Stimulated activated CD4-positive, alpha-beta T cell treated with anti-CD3 and anti-CD28 coated beads, Interleukin-15, amount 100 ng/mL, for 1 hour (primary cell): Measurements from ENCODE around the gene PALB2.

Experiments used
- DNase-seq, 2 donors: peaks; one replicate each; pipeline ENCODE4 v3.0.0-alpha.2; 2020; ENCODE audit warnings: low read depth in 1 of 2, low spot score in 1 of 2

PALB2 gene

DNA sequence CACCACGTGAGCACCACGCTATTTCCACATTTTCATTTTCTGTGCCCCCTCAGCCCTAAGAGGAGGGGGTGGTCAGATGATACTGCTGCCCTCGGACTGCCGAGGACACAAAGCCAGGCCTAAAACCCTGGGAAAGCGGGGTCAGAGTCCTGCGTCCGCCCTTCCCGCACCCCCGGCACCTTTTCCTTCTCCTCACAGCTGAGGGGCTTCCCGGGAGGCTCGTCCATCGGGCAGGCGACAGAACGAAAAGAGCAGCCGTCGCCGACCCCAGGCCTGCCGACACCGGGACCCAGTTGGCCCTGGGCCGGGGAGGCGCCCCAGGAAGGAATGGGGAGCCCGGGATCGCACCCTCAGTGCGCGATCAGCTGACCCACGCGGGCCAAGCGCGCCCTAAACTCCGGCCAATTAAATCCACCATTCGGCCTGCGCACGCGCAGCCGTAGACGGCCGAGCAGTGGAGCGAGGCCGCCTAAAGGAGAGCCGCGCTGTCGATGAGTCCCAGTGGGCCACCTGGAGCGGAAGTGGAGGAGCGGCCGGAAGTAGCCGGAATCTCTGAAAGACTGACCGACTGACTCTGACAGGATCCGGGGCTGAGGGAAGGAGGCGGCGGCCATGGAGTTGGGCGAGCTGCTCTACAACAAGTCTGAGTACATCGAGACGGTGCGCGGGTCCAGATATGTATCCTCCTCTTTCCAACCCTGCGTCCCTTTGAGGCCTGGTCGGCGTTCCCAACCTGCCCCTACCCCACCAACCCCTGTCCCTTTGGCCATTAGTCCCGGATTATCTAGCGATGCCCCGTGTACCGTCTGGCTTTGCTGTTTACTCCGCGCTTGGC is at the start of gene PALB2, which contains the start of gene DCTN5:
Gene PALB2, minus strand, starts transcription at position 380 of the 835 bp plus-strand sequence. Its CDS starts 153 bp downstream, at position 227.
Gene DCTN5, plus strand, starts transcription at position 536 of the 835 bp plus-strand sequence. Its CDS starts 77 bp downstream, at position 613.
- peak; percentile 66 to 74 for DNase-seq

DNA sequence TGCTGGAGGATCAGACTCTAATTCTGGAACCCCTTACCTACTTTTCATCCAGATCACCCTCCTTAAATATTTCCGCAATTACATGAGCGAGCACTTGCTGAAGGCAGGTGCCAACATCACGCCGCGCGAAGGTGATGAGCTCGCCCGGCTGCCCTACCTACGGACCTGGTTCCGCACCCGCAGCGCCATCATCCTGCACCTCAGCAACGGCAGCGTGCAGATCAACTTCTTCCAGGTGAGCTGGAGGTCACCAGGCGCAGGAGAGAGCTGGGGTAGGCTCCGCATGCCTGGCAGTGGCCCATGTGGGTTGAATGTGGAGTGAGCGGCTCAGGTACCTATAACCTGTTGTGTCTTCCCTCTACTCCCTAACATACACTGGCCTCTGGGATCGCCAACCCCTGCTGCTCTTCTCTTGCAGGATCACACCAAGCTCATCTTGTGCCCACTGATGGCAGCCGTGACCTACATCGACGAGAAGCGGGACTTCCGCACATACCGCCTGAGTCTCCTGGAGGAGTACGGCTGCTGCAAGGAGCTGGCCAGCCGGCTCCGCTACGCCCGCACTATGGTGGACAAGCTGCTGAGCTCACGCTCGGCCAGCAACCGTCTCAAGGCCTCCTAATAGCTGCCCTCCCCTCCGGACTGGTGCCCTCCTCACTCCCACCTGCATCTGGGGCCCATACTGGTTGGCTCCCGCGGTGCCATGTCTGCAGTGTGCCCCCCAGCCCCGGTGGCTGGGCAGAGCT is 48.5 kb upstream of the PALB2 start:
- DNase-seq = no peak

DNA sequence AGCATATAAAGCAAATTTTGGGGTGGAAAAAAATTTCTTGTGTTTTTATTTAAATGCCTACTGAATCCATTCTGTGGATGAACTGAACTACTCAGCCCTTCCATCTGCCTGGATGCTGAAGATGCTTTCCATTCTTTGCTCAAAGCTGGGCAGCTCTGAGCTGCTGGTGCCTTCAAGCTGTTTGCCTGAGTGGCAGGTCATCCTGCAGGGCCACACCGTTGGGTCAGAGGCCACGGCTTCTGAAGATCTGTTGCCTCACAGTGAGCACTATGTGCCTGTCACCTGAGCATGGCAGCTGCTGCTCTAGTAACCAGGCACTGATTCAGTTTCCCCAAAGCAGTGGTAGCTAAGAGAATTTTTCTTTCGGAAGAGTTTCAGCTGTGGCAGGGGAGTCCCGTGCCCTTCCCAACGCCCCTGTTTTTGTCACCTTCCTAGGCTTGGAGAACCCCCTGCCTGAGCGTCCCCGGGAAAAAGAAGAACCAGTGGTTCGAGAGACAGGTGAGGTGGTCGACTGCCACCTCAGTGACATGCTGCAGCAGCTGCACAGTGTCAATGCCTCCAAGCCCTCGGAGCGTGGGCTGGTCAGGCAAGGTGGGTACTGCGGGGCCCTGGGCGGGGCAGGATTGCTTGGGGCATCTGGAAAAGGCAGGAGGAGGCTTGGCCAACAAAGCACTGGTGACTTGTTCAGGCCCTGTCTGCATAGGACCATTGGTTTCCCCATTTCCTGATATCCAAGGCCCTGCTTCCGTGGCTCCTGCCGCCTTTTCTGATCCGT is 46.1 kb upstream of the PALB2 start:
- DNase-seq = no peak

DNA sequence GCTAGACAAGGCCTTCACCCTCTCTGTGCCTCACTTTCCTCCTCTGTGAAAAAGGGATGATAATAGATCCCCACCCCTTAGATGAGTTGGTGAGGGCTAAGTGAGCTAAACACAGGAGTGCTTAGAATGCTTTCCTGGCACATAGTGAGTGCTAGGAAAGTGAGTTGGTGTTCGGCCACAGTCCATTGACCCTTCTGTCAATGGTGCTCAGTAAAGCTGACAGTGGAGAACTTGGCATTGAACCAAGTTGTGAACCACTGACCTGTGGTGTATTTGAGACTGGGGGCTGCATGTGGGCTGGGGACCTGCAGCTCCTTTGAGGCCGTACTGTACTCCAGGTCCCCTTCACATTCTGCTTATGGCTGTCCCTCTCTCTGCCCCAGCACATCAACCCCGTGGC is 42.4 kb upstream of the PALB2 start:
- DNase-seq = no peak

DNA sequence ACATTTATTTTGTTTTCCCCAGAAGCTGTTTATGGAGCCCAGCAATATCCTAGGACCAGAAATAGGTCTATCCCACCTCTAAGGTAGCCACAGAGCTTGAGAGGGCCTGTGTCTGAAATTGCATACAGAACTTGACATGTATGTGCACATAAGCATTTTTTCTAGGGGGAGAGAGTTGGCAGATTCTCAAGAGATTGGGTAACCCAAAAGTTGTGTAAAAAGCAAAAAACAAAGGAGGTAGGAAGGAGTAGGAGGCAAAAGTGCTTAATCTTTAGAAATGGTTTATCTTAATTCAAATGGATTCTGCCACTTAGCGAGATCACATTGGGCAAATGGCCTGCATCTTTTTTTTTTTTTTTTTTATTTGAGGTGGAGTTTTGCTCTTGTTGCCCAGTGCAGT is 41.1 kb upstream of the PALB2 start:
- DNase-seq = no peak

DNA sequence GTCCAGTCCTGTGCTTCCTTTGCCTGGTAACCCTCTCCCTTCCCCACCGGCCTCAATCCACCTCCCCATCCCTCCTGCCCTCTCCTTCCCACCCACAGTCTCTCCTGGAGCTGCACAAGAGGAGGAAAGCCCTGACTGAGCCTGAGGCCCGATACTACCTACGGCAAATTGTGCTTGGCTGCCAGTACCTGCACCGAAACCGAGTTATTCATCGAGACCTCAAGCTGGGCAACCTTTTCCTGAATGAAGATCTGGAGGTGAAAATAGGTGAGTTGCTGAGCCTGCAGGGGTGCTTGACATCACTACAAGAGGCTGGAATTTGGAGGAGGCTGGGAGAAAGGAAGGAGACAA is 38.9 kb upstream of the PALB2 start:
- no peak for DNase-seq

DNA sequence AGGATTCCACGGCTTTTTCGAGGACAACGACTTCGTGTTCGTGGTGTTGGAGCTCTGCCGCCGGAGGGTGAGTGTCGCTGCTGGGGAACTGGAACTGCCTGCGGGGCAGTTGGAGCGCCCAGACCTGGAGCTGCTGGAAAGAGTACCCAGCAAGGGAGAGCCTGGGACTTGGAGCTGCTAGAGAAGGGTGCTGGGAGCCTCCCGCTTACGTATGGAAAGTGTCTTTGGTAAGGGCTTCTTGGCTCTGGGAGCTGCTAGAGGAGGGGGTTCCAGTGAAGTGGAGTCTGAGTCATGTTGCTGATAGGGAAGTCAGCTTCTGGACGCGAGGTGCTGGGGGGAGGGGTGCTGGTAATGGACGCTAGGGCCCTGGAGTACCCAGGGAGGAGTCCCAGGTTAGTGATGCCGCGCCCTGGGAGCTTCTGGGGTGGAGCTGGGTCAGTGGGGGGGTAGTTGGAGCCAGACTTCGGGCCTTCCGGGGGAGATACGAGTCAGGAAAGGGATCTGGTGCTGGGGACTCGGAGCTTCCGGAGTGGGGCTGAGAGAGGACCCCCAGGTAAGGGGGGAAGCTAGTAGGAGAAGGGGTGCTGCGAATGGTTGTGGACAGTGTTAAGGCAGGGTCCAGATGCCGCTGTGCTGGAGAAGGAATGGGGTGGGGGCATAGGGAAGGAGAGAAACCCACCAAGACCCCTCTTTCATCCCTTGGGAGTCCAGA is 38.3 kb upstream of the PALB2 start:
- DNase-seq = no peak

DNA sequence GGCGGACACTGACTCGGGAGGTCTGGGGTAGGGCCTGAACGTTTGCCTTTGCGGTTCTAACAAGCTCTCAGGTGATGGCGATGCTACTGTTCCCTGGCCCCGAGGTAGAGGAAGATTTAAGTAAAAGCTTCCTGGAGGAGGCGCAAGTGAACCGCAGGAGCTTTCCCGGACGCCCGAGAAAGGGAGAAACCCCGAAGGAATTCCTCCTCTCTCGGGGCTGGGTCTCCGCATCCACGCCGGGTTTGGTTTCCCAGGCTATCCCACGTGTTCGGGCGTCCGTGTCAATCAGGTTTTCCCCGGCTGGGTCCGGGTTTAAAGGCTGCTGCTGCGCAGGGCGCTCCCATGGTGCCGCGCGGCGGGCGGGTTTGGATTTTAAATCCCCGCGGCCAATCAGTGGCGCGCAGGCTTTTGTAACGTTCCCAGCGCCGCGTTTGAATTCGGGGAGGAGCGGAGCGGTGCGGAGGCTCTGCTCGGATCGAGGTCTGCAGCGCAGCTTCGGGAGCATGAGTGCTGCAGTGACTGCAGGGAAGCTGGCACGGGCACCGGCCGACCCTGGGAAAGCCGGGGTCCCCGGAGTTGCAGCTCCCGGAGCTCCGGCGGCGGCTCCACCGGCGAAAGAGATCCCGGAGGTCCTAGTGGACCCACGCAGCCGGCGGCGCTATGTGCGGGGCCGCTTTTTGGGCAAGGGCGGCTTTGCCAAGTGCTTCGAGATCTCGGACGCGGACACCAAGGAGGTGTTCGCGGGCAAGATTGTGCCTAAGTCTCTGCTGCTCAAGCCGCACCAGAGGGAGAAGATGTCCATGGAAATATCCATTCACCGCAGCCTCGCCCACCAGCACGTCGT is 37.5 kb upstream of the PALB2 start, which contains the start of gene PLK1:
Gene PLK1, plus strand, starts transcription at position 460 of the 844 bp plus-strand sequence. Its CDS starts 44 bp downstream, at position 504.
- DNase-seq = peak; percentile 32 to 69

DNA sequence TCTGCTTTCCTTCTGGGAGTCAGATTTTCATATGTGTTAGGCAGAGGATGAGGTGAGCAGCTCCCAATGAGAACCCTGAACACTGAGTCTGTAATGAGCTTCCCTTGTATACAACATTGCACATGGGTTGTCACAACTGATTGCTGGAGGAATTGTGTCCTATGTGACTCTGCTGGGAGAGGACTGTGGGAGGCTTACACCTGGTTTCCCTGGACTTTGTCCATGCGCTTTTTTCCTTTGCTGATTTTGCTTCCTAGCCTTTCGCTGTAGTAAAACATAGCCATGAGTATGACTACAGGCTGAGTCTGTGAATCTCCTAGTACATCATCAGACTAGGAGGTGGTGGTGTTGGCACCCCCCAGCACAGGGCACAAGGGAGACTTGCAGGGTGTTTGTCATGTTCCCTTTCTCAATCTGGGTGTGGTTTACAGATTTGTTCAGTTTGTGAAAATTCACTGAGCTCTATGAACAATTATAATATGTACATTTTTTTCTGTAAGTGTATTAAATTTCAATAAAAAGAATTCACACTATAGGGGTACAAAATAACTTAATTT is 35.9 kb upstream of the PALB2 start:
- no peak for DNase-seq

DNA sequence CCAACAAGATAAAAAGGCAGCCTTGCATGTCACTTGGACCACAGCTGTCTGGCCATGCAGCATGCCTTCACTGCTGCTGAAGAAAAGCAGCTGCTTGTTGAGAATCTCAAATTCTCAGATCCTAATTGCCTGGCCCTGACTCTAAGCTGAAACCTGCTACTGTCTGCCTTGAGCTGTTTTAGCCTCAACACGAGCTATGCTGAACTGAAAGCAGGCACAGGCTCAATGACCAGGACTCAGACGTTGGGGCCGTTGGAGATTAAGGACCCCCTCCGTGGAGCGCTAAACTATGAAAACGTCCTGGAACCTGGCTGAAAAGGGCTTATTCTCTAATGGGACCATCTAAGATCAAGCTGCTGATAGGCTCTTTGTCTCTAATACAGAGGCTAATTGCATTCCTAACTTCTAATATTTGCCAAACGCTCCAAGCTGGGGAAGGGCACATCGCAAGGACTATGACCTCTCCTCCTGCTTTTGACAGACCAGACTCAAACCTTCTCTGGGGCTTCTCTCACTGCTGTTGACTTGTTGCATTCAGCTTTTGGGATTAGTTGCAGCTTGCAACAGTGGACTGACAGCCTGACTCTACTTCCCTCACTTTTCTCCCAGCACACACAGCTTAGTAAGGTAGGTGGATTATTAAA is 33.0 kb upstream of the PALB2 start:
- no peak for DNase-seq

DNA sequence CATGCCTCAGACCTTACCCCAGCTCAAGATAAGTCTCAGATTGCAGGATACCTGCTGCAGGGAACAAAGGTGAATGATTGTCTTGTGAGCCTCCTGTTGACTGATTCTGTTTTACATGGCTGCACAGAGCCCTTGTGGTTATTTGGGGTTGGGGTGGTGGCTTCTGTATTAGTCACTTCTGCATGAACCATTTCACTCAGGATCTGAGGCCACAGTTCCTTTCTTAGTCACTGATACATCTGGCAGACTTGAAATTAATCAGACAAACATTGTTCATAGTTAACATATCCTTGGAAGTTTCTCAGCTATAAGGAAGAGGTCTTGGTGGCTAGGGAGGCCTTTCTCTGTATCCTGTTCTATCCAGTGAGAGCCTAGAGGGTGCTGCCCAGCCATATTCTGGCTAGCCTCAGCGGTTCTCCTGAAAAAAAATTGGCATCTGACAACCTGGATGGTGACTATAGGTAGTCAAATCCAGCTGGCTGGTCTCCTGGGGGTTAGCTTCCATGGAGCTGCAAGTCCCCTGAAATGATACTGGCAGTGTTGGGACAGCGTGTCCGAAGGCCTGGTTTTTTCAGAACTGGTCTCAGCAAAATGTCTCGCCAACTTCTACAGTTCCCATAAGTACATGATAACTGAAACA is 29.1 kb upstream of the PALB2 start:
- no peak for DNase-seq

DNA sequence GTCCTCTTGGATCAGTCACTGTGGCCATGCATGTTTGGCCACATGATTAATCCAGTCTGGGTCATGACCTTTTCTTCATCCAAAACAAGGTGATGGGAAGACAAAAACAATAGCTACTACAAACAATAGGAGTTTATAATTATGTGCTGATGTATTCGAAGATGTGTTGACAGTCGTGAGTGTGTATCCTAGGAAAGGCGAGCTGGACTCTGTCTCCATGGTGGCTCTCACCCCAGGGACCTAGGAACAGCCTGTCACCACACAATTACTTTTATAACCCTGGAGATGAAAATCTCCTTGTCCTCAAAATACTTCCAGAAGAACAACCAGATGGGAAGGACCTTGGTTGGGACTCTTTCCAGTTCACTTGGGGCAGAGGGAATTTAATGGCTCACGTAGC is 27.8 kb upstream of the PALB2 start:
- no peak for DNase-seq

DNA sequence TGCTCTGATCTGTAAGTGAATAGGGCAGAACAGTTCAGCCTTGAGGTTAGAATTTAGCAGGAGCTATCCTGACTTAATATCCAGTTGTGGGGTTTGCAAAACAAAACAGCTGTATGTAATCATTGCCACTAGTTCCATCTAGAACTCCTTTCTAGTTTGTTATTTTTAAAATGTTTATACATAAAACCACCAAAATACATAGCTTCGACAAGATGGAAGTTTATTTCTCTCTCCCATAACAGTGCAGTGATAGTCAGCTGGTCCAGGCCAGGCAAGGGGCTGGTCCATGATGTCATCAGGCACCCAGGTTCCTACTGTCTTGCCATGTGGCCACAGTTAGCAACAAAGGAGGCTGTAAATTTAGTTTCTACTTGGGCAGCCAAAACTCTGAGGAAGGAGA is 27.1 kb upstream of the PALB2 start:
- no peak for DNase-seq

DNA sequence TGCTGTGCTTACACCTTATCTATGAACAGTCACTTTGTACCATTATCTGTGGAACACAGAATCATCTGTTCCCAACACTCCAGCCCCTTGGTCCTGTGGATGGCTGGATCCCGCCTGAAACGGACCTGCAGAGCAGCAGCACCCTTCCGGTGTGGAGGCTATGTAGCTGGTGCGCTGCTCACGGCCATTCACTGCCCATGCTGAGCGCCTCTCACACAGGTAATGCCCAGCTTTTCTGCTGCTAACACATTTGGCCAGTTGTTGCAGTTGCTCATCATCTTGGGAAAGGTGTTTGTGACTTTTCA is 26.2 kb upstream of the PALB2 start:
- no peak for DNase-seq

DNA sequence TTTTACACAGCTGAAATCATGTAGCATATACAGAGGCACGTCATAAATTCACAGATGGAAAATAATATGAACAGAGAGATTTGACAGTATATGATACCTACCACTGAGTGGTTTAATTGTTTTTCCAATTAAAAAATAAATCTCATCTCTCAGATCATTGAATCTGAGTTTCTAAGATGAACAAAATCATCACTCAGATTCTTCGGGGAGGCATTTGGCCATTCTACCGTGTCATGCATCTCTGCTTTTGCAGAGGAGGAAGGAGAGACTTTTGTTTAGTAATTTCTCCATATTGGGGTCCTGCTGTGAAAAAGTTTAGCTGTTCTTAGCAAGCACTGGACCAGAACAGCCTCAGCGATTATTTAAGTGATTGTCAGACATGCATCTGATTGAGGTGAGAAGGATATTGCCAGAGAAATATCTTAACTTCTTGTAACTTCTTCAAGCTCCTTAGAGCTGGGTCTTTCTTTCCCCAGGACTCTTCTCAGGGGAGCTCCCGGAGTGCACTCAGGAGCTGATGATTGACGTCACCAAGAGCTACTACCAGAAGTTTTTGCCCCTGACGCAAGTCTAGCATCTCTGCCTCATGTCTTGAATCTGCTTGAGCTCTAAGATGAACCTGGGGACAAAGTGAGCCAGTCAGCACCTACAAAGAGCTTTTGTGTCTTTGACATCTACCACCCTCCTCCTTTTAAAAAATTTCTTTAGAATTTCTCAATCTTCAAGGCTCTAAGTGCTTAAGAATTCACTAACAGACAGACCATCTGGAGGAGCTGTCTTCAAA is 25.7 kb upstream of the PALB2 start:
- no peak for DNase-seq

DNA sequence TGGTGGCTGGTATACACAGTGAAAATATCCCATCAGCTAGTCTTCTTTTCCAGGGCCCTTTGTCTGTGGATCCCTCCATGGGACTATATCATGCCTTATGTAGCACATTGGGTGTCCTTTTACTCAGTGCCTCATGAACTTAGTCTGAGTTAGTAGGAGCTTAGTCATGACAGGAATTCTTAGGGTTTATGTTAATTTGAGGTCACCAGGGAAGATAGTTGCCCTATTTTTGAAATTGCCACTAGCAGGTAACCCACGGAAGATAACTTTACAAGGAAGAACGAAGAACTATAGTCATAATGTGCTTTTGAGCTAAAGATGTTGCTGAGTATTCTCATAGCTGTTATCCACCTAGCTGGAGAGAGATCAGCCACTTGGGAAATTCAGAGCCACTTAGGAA is 22.8 kb upstream of the PALB2 start:
- DNase-seq = no peak

DNA sequence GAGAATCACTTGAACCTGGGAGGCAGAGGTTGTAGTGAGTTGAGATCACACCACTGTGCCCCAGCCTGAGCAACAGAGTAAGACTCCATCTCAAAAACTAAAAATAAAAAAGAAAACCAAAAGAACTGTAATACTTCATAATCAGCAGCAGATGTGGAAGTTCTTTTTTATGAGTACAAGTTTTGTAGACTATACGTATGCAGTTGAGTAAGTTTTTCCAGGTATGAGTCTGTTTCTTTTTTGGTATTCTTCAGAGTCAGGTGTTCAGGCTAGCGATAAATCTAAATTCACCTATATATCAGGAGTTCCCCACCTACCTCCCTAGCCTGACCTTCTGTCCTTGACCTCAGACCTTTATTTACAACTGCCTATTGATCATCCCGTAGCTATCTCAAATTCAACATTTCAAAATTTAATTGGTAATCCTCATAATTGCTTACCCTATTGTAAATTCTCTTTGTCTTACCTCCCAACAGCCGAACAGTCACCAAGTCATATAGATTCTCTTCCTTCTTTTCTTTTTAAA is 10.9 kb upstream of the PALB2 start:
- no peak for DNase-seq
